Adipose tissue (tissue), 3 donors: ENCODE data around the gene ADCY2. TPM values are rescaled to one million over a fixed set of nuclear protein-coding genes. Genes with fewer than 3 reads are reported as not detected.

Source experiments
- H3K27ac ChIP-seq: one replicate; pipeline ENCODE4 v1.5.1; 2013; ENCODE audit warnings: low read depth, low read length
- WGBS, 3 donors: extraction: QIAGEN DNeasy Blood & Tissue Kit; methylation state at CpG; one replicate each; pipeline ENCODE4 v1.1.7; 2013; 5-methylcytosine and 5-hydroxymethylcytosine counted together
- polyA plus RNA-seq, 3 donors: library from polyadenylated mRNA; stranded (reverse); fragments of 200-250 nt; gene quantifications; one replicate each; pipeline ENCODE4 v1.2.3, GENCODE V29; 2013
- donor health status: healthy with polysubstance abuse.
- donor health status: Bipolar disorder and iron deficiency.
- donor health status: healthy.

The ADCY2 gene
- polyA plus RNA-seq, 3 donors = 0.43 to 1.5 (median 0.89) TPM

GRCh38 chr5:7474821-7475403, 79.0 kb downstream of the ADCY2 start:
- 88 to 92% (median 91%) methylated on average over 12 of the region's 12 CpGs for WGBS, 3 donors

DNA sequence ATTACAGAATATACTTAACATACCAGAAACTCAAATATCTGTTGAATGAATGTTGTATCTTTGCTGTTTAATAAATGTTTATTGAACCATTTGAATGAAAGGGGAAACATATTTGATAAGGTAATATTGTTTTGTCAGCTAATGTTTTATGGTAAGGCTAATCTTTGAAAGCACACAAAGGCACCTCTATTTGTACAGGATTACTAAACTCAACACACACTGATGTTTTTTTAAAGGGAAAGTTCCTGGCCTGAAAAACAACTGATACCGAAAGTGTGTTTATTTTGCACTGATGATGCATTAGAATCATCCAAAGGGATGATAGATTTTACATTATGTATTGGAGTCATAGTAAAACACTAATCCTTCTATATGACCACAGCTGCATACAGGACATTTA, 82.5 kb downstream of the ADCY2 start:
- 18 to 58% (median 53%) methylated on average over 1 of the region's 1 CpG for WGBS, 3 donors
- H3K27ac ChIP-seq = no peak overlapping the region

More at GRCh38 chr5:7474821-7475403, 79.0 kb downstream of the ADCY2 start:
- H3K27ac ChIP-seq = no peak overlapping the region

DNA sequence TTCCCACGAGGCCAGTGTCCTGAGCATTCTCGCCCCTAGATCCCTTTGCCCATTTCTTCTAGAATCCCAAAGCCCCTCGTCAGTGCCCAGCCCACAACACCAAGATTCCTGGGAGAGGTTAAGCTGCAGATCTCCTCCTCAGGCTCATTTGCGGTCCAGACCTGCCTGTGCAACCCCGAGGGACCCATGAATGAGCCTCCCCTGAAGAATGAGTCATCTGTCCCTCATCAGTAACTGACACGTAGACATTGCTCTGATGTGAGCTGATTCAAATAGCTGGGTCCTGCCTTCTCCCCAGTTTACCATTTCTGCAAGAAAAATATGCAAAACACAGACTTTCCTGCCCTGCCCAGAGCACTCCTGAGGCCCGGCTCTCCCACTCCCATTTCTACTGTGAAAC, 92.8 kb downstream of the ADCY2 start:
- 76 to 83% (median 77%) methylated on average over 7 of the region's 7 CpGs for WGBS, 3 donors
- H3K27ac ChIP-seq = no peak overlapping the region

DNA sequence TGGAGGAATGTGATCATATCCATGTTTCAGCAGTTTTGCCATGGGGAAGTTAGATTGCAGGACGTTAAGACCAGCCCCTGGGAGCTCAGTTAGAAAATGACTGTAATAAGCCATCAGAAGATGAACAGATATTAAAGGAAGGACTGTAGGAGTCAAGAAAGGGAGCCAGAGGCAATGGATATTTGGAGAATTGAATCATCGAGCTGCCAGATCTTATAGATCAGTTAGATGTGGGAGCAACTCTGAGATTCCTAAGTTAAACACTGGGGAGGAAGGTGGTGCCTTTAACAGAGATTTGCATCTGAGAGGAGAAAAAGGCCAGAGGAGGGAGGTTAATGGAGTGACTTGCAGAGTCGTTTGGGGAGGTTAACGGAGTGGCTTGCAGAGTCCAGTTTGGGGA, 96.4 kb downstream of the ADCY2 start:
- H3K27ac ChIP-seq = no peak overlapping the region
- WGBS, 3 donors = 58 to 73% (median 71%) methylated on average over 4 of the region's 4 CpGs

DNA sequence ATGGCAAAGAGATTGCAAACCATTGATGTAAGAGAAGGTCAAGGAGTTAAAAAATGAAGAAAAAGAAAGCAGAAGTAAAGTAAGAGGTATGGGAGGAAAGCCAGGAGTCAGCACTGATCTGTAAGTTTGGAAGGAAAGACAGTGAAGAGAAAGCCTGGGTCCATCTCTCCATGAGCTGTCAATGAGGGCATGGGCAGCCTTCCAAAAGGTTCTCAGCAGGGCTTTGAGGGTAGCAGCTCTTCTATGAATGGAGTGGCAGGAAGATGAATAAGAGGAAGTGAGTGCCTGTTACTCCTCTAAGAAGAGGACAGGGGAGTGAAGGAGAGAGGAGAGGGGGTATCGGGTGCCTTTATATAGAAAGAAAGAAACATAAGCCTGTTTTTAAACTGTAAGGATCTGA, 97.1 kb downstream of the ADCY2 start:
- no peak overlapping the region for H3K27ac ChIP-seq
- 83 to 96% (median 85%) methylated on average over 1 of the region's 1 CpG for WGBS, 3 donors

GRCh38 chr5:7493622-7494021, 97.7 kb downstream of the ADCY2 start:
- 83 to 89% (median 85%) methylated on average over 5 of the region's 5 CpGs for WGBS, 3 donors
- H3K27ac ChIP-seq = no peak overlapping the region

GRCh38 chr5:7494481-7495130, 98.7 kb downstream of the ADCY2 start:
- H3K27ac ChIP-seq = no peak overlapping the region
- WGBS, 3 donors = 46 to 69% (median 66%) methylated on average over 2 of the region's 2 CpGs

DNA sequence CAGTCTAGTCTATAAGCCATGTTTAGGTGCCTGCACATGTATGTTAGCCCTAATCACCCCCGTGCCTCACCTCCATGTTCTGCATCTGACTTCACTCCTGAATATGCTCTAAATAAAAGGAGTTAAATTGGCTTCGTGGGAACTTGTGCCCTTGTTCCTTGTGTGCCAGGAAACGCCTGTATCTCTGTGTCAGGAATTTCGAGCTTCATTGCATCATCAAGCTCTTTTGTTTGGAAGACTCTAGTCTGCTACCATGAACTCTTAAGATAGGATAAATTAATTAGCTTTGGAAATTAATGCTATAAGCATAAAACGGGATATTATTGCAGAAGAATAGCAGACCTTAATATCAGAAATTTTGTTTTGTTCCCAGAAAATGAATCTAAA, 99.2 kb downstream of the ADCY2 start:
- WGBS, 3 donors = 44 to 61% (median 56%) methylated on average over 5 of the region's 5 CpGs
- H3K27ac ChIP-seq = no peak overlapping the region

GRCh38 chr5:7500256-7500655, 104.3 kb downstream of the ADCY2 start:
- WGBS, 3 donors = 69 to 87% (median 85%) methylated on average over 3 of the region's 3 CpGs
- no peak overlapping the region for H3K27ac ChIP-seq

- 73 to 76% (median 74%) methylated on average over 2 of the region's 2 CpGs for WGBS, 3 donors
Observed at GRCh38 chr5:7501061-7501460, 105.1 kb downstream of the ADCY2 start.

DNA sequence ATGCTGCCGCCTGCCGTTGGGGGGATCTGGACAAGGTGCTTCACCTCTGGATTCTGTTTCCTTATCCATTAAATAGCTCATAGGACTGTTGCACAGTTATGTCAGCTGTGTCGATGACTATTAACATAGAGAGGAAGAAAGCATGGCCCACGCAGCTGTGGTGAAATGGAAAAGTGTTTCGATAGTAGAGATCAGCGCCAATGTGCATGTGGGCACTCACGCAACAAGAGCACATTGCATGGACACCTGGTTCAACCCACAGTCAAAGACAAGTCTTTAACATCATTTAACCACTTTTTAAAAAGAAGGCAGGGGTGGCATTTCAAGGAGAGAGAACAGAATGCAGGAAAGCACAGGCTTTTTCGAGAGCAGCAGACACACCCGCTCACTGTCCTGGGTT, 107.6 kb downstream of the ADCY2 start:
- no peak overlapping the region for H3K27ac ChIP-seq
- WGBS, 3 donors = 84 to 89% (median 87%) methylated on average over 9 of the region's 9 CpGs

More at GRCh38 chr5:7501061-7501460, 105.1 kb downstream of the ADCY2 start:
- no peak overlapping the region for H3K27ac ChIP-seq

DNA sequence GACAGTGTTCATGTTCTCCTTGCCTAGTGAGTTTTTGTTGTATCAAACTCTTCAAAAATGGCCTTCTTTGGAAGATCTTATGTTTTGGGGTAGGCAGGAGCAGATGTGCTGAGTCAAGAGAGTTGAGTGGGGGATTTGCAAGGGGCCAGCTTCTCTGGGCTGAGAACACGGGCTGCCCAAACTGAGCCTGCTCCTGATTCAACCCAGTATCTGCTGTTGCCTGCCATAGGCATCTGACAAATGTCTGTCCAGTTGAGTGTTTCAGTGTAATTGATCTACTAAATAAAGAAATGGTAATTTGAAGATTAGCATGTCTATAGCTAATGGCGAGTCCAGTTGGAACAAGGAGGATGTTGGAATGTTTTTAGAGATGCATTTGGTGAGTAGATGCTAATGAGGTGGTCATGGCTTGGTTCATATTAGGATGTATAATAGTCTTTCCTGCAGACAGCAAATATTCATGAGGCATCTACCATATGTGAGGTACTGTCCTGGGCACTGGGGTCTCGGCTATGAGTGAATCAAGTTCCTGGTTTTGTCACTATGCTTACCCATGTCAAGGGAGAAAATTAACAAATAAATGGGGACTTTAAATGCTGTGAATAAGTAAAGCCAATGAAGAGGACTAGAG, 119.5 kb downstream of the ADCY2 start:
- WGBS, 3 donors = 74 to 85% (median 80%) methylated on average over 3 of the region's 3 CpGs
- no peak overlapping the region for H3K27ac ChIP-seq

DNA sequence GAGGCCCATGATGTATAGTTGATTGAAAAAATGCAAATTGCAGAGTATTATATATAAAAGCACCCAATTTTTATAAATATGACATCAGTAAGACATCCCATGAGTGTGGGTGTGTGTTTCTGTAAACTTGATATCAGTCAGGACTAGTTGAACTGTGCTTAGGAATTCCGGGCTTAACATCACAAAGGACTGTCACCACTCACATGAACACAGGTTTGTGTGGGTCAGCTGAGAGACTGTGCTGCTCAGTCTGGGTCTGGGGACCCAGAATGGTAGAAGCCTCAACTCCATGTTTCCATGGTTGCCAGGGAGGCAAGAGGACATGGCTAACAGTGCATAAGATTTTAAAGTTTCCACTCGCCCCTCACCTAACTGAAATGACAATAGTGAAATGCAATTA, 120.3 kb downstream of the ADCY2 start:
- WGBS, 3 donors = 74 to 79% (median 78%) methylated on average over 2 of the region's 2 CpGs

DNA sequence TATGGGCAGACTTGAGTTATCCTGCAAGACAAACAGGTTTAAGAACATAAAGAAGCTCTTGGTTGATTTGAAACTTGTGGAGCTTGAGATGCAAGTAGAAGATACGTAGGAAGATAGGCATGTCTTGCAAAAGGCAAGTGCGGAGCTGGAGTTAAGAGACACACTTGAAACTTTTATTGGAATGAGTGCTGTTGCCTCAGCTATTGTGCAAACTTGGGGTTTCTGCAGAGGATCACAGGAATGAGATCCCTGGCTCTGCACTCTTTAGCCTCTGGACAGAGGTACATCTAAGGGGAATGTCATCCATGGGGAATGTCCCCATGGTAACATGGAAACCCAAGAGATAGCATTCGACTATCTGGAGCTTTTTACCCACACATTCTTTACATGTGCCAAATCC, 121.1 kb downstream of the ADCY2 start:
- WGBS, 3 donors = 60 to 71% (median 64%) methylated on average over 3 of the region's 3 CpGs
- no peak overlapping the region for H3K27ac ChIP-seq

More for the DNA sequence above, 120.3 kb downstream of the ADCY2 start:
- no peak overlapping the region for H3K27ac ChIP-seq

DNA sequence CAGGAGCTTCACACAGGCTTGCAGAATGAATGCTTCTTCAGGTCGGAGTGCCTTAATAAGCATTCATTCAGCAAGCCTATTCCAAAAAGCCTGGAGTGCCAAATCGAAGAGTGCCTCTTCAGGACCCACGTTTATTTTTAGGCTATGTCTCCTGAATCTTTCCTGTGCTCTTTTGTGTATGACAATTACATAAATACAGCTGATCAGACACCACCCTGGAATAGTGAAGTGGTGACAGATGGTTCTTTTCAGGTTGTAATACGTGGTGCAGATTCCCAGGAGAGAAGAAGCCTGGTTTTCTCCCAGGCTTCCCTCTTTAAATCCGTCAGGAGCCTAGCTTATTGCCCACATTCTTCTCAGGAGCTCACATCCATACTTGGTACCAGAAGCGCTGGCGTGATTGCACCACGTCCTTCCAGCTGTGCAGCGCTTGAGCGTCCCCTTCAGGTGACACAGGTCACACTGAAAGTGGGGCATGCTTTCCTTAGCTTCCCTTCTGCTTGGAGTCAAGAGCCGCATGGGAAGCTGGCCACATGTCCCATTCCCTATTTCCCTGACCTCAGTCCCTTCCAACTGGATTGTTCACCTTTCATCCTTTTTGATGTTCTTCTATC, 123.1 kb downstream of the ADCY2 start:
- no peak overlapping the region for H3K27ac ChIP-seq

GRCh38 chr5:7519564-7519963, 123.6 kb downstream of the ADCY2 start:
- no peak overlapping the region for H3K27ac ChIP-seq
- WGBS, 3 donors = 52 to 60% (median 56%) methylated on average over 5 of the region's 5 CpGs

More for the DNA sequence above, 123.1 kb downstream of the ADCY2 start:
- 47 to 55% (median 50%) methylated on average over 11 of the region's 11 CpGs for WGBS, 3 donors

DNA sequence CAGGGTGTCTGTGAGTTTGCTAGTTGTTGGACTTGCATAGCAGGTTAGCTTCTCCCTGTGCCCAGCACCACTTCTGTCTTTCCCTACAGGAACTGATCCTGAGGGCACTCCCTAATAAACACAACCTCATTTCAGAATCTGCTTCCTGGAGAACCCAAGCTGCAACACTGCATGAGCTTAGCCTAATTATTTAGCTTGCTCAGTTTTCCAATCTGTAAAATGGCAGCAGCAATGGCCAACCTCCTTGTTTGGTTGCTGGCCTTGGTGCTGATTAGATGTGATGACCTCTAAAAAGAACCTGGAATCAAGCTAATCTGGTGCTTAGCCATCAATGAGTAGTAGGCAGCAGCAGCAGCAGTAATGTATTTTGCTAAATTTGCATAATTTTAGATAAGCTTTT, 133.9 kb downstream of the ADCY2 start:
- no peak overlapping the region for H3K27ac ChIP-seq

GRCh38 chr5:7533941-7534340, 138.0 kb downstream of the ADCY2 start:
- WGBS, 3 donors = 71 to 87% (median 84%) methylated on average over 1 of the region's 1 CpG
- no peak overlapping the region for H3K27ac ChIP-seq

- WGBS, 3 donors = 55 to 83% (median 67%) methylated on average over 3 of the region's 3 CpGs
- H3K27ac ChIP-seq = no peak overlapping the region
Observed at GRCh38 chr5:7534505-7534904, 138.6 kb downstream of the ADCY2 start.
